ENCODE measurements around the gene INO80. TPM values are rescaled to one million over a fixed set of nuclear protein-coding genes. Genes with fewer than 3 reads are reported as not detected.
"Not testable (repeated sequence)": the region's sequence is repeated elsewhere in the genome, so short reads cannot be mapped to it uniquely, and the experiment has no call there.

The INO80 gene
- total RNA-seq, 1 donor from 2014 or later = 38.6 TPM

DNA sequence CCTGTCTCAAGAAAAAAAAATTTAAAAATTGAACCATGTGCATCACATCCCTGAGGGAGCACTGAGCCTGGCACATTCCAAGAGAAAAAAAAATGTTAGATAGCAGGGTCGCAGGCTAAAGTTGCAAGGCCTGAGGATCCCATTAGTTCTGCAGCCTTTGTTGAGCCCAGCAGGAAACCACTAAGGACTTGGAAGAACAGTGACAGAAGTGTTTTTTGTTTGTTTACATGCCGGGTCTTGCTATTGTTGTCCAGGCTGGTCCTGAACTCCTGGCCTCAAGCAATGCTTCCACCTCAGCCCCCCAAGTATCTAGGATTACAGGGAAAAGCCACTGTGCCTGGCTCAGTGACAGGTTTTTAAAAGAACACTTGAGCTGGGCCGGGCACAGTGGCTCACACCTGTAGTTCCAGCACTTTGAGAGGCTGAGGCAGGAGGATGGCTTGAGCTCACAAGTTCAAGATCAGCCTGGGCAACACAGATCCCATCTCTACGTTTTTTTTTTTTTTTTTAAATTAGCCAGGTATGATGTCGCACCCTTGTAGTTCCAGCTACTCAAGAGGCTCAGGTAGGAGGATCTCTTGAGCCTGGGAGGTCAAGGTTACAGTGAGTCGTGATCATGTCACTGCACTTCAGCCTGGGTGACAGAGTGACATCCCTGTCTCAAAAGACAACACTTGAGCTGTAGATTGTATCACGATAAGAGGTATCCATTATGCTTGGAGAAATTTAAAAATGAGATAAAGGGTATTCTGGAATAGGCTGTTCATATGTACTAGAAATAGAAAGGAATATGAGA, 147.6 kb downstream of the INO80 start:
- DNase-seq (ENCODE audit: low spot score) = no peak

DNA sequence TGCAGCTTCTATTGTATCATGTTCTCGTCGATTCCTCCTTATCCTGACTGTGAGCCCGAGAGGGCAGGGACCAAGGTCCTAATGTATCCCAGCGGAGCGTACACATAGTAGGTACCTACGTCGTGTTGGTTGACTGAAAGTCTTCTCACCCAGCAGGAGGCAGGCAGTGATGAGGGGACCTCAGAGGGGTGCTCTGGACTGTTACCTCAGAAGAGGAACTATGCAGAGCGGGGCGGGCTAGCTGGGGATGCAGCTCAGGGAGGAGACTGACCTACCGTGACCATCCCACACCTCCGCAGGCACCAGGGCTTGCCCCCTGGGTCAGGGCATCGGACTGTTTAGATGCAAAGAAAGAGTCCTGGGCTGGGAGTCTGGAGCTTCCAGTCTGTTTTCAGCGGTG, 151.4 kb downstream of the INO80 start:
- DNase-seq (ENCODE audit: low spot score) = no peak

DNA sequence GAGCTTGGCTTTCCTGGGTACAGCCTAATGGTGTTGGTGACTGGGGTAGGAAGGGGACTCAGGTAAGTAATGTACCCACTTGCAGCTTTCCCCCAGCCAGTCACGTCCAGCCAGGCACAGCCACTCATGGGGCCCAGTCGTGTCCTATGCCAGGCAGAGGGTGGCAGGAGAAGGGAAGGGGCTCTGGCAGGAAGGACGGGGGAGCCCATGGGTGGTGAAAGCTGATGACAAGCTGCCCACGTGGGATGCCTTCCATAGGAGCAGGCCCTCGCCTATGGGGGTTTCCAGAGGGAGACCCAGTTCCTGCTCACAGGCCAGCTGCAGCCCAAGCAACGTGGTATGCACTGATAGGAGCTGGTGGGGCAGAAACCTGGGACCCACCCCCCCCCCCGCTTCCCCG, 152.1 kb downstream of the INO80 start:
- DNase-seq (ENCODE audit: low spot score) = no peak

DNA sequence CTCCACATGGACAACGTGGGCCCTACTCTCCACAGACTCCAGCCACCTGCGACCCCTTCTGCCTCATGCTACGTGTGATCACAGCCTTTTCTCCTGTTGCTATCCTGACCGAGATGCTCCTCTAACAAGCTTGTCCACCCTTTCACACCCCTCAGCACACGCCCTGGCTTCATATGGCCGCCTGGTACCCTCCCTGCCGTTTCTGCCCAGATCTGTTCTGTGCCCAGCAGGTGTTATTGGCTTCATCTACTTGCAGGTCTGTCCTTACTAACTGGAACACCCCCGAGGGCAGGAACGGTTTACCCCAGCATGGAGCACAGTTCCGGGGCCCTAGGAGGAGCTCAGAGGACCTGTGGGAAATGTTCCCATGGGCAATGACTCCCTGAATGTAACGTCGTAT, 152.9 kb downstream of the INO80 start:
- DNase-seq (ENCODE audit: low spot score) = no peak

DNA sequence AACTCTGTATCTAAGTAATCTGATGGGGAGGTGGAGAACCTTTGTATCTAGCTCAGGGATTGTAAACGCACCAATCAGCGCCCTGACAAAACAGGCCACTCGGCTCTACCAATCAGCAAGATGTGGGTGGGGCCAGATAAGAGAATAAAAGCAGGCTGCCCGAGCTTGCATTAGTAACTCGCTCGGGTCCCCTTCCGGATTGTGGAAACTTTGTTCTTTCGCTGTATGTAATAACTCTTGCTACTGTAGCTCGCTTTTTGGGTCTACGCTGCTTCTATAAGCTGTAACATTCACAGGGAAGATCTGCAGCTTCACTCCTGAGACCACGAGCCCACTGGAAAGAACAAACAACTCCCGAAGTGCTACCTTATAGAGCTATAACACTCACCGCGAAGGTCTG, 153.8 kb downstream of the INO80 start:
- not testable (repeated sequence) for DNase-seq (ENCODE audit: low spot score)

DNA sequence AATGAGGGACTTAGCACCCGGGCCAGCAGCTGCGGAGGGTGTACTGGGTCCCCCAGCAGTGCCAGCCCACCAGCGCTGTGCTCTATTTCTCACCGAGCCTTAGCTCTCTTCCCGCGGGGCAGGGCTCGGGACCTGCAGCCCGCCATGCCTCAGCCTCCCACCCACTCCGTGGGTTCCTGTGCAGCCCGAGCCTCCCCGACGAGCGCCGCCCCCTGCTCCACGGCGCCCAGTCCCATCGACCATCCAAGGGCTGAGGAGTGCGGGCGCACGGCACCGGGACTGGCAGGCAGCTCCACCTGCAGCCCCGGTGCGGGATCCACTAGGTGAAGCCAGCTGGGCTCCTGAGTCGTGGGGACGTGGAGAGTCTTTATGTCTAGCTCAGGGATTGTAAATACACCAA, 154.3 kb downstream of the INO80 start:
- DNase-seq (ENCODE audit: low spot score) = not testable (repeated sequence)

DNA sequence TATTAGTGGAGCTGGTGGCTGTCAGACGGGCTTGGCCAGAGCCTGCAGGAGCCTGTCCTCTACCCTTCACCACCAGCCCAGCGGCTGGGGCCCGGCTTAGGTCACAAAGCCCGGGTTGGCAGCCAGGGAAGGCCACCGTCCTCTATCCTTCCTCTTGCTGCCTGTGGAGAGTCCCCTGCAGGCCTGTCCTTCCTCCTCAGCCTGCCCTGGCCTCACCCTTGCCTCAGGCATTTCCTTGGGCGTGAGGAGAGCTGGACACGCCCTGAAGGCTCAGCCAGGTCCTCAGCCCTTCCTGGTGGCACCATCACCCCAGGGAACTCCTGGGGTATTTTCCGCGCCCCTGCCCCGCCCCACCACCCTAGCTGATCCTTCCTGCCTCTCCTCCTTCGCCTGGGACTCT, 155.2 kb downstream of the INO80 start:
- DNase-seq (ENCODE audit: low spot score) = peak; percentile 72

DNA sequence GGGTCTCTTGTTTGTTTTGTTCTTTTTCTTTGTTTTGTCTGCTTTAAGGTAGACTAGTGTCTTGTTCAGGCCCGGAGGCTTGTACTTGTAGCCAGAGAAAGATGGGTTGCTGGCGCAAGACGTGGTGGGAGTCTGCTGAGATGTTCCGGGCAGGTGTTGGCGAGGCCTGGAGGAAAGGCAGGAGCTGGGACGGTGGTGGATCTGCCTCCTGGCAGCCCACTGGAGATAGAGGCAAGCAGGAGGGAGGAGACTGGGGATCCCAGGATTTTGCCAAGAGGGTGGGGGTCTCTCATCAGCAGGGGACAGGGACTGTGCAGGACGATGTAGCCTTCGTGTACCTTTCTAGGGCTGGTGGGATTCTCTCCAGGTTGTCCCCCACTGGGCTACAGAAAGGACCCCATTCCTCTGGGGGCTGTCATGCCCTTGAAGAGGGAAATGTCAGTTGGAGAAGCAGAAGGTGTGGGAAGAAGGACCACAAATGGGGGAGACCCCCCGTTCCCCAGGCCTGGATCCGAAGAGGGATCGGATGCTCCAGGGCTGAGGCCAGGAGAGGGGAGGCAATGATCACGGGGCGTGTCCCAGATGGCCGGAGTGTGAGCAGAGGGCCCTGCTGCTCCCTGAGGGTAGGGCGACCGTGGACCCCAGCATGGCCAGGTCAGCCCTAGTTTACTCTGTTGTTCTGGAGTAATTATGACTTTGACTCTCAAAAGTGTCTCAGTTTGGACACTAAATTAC, 155.8 kb downstream of the INO80 start:
- DNase-seq (ENCODE audit: low spot score) = no peak

DNA sequence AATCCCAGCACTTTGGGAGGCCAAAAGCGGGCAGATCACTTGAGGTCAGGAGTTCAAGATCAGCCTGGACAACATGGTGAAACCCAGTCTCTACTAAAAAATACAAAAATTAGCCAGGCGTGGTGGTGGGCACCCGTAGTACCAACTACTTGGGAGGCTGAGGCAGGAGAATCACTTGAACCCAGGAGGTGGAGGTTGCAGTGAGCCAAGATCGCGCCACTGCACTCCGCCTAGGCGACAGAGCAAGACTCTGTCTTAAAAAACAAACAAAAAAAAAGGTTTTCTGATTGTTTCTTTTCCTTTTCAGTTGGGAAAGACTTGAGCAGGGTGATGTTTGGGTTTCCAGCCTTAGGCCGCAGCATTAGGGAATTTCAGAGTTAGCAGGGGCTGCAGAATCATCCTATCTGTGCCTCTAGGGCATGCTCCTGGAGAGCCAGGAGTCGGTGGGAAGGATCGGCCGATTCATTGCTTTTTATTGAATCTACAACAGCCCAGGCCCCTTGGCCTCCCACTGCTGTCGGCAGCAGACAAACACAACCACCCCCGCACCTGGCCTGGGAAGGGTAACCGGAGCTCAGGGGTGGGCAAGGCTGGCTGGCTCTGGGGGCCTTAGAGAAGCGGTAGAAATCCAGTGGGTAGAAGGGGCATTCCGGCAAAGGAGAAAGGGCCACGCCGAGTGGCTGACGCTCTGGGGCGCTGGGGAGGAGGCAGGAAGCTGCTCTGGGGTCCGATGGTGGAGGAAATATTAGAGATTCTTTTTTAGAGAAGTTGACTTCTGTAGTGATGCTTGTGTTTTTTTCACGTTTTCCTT, 156.5 kb downstream of the INO80 start:
- DNase-seq (ENCODE audit: low spot score) = no peak

DNA sequence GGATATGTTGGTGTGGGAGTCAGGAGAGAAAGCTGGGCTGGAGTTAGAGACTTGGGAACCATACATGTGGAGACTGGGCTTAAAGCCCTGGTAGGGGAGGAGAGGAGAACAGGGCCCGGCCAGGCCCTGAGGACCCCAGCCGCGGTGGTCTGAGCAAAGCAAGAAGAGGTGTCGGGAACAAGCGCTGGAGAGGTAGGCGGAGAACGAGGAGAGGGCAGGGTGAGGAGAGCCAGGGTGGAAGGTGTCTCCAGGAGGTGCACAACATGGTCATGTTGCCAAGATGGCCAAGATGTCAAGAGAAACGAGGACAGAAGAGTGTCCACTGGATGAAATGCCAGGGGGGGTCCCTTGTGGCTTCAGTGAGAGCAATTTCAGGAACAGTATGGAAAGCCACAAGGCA, 157.4 kb downstream of the INO80 start:
- DNase-seq (ENCODE audit: low spot score) = no peak

DNA sequence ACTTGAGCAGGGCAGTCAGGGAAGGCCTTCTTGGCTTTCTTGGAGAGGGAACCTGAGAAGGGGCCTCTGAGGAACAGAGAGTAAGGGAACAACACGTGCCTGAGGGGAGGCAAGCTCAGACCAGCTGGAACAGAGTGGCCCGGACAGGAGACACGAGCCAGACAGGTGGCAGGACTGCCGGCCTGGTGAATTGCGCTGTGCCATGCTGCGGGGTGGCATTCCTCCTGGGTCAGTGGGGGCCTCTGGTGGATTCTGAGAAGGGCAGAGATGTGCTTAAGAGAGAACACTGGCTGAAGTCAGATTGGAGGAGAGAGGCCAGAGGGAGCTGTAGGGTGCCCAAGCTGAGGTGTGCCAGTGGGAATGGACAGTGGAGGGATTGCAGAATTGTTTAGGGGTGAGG, 157.9 kb downstream of the INO80 start:
- no peak for DNase-seq (ENCODE audit: low spot score)

DNA sequence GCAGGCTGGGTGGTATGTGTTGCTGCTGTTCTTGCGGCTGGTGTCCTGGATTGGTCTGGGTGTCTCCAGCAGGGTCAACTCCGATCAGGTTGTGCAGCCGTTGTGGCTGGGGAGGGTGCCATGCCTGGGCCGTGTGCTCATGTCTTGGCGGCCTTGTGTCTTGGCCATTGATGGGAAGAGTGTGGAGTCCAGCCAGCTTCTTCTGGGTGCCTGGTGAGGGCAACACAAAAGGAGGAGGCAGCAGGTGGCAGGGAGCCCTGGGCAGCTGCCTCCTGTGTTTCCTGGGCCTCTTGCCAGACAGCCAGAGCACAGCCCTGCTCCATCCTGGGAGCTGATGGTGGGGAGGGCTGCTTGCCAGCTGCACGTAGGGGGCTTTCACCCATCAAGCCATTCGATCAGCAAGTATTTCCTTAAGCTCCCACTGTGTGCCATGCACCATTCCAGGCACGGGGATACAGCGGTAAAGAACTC, 158.5 kb downstream of the INO80 start:
- DNase-seq (ENCODE audit: low spot score) = peak; percentile 81

DNA sequence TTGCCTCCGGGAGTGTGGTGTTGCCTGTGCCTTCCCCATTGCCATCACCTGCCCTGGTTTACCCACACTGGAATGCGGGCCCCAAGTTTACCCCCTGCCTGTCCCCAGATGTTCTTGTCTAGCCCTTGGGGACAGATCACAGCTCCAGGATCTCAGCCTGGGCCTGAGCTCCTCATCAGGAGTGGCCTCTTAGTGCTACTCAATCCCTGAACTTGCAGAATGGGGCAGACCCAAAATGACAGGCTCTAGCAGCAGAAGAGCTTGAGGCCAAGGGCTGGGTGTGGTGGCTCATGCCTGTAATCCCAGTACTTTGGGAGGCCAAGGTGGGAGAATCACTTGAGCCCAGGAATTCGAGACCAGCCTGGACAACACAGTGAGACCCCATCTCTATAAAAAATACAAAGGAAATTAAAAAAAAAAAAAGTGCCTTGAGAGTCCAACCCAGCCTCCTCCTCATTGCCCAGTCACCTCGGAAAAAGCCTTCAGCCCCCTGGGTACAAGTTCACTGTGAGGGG, 159.0 kb downstream of the INO80 start:
- no peak for DNase-seq (ENCODE audit: low spot score)

DNA sequence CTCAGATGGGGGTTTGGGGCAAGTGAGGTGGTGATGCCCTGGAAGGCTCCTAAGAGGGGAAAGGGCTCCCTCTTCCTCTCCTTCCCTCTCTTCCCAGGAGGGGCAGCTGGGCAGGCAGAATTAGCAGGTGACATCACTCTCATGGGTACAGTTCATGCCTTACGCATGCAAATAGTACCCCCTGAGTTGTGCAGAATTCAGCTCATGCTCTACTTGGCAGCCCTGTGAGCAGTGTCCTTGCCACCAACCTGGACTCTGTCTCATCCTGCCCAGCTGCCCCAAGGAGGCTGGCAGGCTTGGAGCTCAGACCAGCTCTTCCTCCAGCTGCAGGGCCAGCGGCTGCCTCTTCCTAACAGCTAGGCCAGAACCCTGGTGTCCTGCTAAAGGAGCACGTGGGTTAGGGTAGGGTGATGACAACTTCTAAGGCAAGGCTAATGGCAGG, 159.5 kb downstream of the INO80 start:
- DNase-seq (ENCODE audit: low spot score) = no peak

DNA sequence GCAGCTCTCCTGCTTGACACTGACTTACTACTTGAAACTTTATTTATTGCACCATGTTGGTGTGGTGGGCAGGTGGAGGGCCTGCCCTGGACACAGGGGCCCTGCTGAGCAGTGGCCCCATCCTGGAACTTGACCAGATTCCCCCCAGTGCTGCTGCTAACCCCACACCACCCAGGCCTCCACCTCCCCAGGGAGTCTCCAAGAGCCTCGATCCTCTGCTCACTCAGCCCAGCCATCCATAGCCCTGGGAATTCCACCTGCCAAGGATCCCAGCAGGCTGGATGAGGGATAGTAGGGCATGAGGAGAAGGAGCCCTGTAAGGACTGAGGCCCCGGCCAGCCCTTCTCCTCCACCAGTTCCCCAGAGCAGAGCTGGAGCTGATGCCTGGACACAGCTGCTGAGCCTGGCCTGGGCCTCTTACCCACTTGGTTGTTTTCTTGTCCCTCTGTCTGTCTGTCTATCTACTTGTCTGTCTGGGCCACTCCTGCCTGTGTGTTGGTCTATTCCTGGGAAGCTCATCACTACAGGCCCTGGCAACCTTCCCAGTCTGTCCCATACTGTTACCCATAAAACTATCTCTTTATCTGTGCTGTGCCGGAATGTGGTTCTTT, 160.0 kb downstream of the INO80 start:
- DNase-seq (ENCODE audit: low spot score) = no peak

DNA sequence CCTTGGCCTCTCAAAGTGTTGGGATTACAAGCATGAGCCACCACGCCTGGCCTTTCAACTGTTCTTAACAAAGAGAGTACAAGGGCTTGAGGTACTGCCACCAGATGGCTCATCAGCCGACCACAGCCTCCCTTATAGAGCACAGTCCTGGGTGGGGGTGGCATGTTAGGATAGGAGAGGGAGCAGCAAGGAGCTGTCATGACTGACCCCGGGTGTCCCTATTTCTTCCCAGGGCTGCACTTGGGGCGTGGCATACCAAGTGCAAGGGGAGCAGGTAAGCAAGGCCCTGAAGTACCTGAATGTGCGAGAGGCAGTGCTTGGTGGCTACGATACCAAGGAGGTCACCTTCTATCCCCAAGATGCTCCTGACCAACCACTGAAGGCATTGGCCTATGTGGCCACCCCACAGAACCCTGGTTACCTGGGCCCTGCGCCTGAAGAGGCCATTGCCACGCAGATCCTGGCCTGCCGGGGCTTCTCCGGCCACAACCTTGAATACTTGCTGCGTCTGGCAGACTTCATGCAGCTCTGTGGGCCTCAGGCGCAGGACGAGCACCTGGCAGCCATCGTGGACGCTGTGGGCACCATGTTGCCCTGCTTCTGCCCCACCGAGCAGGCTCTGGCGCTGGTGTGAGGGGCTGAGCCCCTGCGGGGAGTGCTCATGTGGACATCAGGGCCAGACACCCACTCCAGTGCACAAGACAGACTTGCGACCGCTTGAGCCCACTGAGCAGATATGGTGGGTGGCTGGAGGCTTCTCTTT, 160.8 kb downstream of the INO80 start:
- no peak for DNase-seq (ENCODE audit: low spot score)

DNA sequence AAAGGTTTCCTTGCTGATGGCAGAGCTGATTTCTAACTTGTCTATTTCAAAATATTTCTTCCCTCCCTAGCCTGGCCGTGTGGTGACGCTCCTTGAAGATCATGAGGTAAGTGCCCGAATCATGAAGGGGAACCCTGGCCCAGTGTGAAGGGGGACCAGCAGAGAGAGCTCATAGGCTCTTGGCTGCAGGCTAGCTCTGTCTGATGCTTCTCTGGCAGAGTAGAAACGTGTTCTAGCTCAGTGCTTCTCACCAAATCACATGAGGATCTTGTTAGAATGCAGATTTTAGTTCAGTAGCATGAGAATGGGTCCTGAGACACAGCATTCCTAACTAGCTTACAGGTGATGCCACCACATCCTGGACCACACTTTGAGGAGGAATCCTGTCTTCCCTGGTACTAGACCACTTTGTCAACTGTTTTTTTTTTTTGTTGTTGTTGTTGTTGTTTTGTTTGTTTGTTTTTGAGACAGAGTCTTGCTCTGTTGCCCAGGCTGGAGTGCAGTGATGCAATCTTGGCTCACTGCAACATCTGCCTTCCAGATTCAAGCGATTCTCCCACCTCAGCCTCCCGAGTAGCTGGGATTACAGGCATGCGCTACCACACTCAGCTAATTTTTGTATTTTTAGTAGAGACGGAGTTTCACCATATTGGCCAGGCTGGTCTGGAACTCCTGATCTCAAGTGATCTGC, 161.8 kb downstream of the INO80 start:
- DNase-seq (ENCODE audit: low spot score) = not testable (repeated sequence)

DNA sequence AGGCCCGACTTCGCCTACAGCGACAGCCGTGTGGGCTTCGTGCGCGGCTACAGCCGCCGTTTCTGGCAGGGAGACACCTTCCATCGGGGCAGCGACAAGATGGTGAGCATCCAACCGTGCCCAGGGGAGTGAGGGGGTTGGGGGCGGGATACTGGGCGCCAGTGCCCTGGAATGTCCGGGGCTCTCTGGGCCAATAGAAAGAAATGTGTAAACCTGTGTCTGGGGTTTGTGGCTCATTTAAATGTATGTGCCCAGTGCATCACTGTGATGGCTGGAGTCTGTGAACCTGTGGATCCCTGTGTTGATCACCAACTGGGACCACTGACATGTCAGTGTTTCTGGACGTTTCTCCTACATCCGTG, 162.4 kb downstream of the INO80 start:
- no peak for DNase-seq (ENCODE audit: low spot score)

DNA sequence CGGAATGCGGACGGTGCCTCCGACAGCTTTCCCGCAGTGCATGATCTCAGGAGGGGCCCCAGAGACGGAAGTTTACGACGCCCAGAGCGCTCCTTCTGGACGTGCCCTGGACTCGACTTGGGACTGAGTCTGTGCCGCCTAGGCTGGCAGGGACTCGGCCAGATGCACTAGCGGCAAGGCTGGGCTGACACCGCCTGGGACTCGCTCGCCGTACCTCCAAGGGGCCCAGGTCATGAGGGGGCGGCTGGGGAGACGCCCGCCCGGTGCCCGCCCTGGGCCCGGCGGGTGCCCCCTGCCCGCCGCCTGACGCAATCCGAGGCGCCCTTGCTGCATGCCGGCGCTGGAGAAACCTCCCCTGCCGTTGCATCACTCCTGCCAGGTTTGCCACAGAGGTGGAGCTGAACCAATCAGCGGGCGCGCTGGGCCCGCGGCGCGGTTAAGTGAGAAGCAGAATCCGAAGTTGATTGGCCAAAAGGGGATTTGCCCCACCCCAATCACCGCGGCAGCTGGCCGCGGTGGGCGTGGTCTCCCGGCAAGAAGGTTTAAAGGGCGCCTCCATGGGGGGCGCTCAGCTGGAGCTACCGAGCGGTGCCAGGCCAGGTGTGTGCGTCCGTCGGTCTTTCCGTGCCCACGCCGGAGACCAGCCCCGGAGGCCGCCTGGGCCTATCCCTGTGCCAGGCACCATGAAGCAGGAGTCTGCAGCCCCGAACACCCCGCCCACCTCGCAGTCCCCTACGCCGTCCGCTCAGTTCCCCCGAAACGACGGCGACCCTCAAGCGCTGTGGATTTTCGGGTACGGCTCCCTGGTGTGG, 163.0 kb downstream of the INO80 start, which contains the start of gene CHAC1:
Gene CHAC1 (plus strand): TSS at position 571 of the 812 bp plus-strand sequence. CDS start 113 bp downstream, at position 684.
- DNase-seq (ENCODE audit: low spot score) = peak; percentile 95
